Measurements from ENCODE around the gene ANO2. TPM values are rescaled to one million over a fixed set of nuclear protein-coding genes. Genes with fewer than 3 reads are reported as not detected.

The ANO2 gene
- total RNA-seq, 2 donors from 2014 or later = 14.3 to 28.5 TPM

DNA sequence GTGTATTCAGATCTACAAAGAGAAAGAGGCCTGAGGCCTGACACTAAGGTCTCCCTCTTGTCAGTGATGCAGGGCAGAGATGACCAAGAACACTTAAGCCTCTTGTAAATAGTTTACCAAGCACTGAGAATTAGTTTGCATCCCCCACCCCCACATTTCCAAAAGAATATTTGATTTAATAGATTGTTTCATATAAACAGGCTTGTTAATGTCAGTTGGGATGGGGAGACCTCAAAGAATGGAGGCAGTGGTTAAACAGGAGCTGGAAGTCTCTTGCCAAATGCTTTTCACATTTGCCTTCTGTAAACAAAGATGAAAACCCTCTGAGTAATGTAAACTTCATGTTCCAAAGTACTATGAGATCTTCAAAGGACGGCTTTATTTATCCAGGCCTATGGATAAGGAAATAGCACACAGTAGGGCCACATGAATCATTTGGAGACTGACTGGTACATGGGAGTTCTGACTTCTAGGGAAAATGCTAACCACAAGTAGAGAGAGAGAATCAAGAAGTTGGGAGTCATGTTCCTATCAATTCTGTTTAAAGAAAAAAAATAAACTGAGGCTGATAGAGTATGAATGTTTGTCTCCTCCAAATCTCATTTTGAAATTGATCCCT lies 234.7 kb downstream of the ANO2 start:
- Mint-ChIP-seq H3K36me3 (ENCODE audit: low read depth) (peaks cover 5% of the 10 kb centered on the region), H3K27me3 (ENCODE audit: insufficient read depth) (peaks cover 27% of the 10 kb centered on the region), H3K9me3 (no peaks in the 10 kb centered on the region), H3K27ac (no peak overlapping the region), H3K4me1 (peaks cover 8% of the 10 kb centered on the region), H3K4me3 (no peak overlapping the region)
- H3K4me1 ChIP-seq (ENCODE audit: control insufficient read depth, insufficient read depth, low read length) = no peaks in the 10 kb centered on the region
- TF ChIP-seq, protein P1, sequence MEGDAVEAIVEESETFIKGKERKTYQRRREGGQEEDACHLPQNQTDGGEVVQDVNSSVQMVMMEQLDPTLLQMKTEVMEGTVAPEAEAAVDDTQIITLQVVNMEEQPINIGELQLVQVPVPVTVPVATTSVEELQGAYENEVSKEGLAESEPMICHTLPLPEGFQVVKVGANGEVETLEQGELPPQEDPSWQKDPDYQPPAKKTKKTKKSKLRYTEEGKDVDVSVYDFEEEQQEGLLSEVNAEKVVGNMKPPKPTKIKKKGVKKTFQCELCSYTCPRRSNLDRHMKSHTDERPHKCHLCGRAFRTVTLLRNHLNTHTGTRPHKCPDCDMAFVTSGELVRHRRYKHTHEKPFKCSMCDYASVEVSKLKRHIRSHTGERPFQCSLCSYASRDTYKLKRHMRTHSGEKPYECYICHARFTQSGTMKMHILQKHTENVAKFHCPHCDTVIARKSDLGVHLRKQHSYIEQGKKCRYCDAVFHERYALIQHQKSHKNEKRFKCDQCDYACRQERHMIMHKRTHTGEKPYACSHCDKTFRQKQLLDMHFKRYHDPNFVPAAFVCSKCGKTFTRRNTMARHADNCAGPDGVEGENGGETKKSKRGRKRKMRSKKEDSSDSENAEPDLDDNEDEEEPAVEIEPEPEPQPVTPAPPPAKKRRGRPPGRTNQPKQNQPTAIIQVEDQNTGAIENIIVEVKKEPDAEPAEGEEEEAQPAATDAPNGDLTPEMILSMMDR (conservative IDR thresholded peaks at IDR 0.05) = no peak
- H3K4me3 ChIP-seq (ENCODE audit: low read length) = no peak overlapping the region
- H3K9ac ChIP-seq (ENCODE audit: extremely low read depth, low read length, poor library complexity, severe bottlenecking) = no peak overlapping the region
- no peak for DNase-seq
- H3K27ac ChIP-seq (ENCODE audit: low read depth, low read length) = no peak overlapping the region
- H3K9me3 ChIP-seq (ENCODE audit: control insufficient read depth, low read length) = no peaks in the 10 kb centered on the region
- WGBS, 2 experiments (ENCODE audit: insufficient coverage in 1 of 2, insufficient read length in 1 of 2) = 86 to 100% methylated on average over 1 of the region's 1 CpG
- no peaks in the 10 kb centered on the region for H3K36me3 ChIP-seq (ENCODE audit: control insufficient read depth, insufficient read depth, low read length)
- peaks cover 10% of the 10 kb centered on the region for H3K27me3 ChIP-seq (ENCODE audit: control insufficient read depth, insufficient read depth, low read length, poor library complexity, severe bottlenecking)

DNA sequence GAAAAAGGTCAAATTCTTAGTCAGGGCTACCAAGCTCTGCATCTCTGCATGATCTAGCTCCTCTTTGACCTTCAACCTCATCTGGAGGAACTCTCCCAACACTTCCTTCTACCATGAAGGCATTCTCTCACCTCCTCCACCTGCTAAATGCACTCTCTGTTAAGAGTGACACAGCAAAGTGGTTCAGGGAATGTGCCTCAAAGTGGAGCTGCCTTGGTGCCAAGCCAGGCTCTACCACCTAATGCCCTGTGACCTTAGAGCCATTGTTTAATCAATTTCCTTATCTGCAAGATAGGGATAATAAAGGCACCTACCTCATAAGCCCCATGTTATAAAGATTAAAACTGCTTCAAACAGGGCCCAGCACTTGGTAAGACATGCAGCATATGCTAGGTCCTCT lies 236.7 kb downstream of the ANO2 start:
- no peak for DNase-seq
- no peak overlapping the region for H3K4me3 ChIP-seq (ENCODE audit: low read length)
- H3K4me3 Mint-ChIP-seq = no peak overlapping the region

DNA sequence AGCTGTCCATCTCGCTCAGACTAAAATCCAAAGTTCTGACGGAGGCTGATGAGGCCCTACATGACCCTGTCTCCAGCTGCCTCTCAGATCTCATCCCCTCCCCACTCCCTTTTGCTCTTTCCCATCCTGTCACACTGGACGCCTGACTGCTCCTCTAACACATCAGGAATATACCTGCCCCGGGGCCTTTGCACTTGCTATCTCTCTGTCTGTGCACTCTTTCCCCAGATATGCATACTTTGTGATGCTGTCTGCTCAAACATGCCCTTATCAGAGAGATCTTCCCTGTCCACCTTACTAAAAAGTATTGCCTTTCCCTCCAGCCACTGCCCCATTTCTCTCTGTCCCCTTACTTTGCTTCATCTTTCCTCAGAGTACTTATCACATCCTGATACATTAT lies 238.8 kb downstream of the ANO2 start:
- Mint-ChIP-seq H3K27me3 (ENCODE audit: insufficient read depth) (peaks cover 23% of the 10 kb centered on the region), H3K4me3 (no peak overlapping the region), H3K36me3 (ENCODE audit: low read depth) (peaks cover 4% of the 10 kb centered on the region), H3K27ac (no peak overlapping the region), H3K4me1 (peaks cover 8% of the 10 kb centered on the region), H3K9me3 (peaks cover 3% of the 10 kb centered on the region)
- no peak overlapping the region for H3K27ac ChIP-seq (ENCODE audit: low read depth, low read length)
- H3K4me1 ChIP-seq (ENCODE audit: control insufficient read depth, insufficient read depth, low read length) = no peaks in the 10 kb centered on the region
- H3K4me3 ChIP-seq (ENCODE audit: low read length) = no peak overlapping the region
- TF ChIP-seq, protein P1 (conservative IDR thresholded peaks at IDR 0.05) = no peak
- H3K36me3 ChIP-seq (ENCODE audit: control insufficient read depth, insufficient read depth, low read length) = no peaks in the 10 kb centered on the region
- peaks cover 10% of the 10 kb centered on the region for H3K27me3 ChIP-seq (ENCODE audit: control insufficient read depth, insufficient read depth, low read length, poor library complexity, severe bottlenecking)
- no peak for DNase-seq
- peaks cover 6% of the 10 kb centered on the region for H3K9me3 ChIP-seq (ENCODE audit: control insufficient read depth, low read length)
- no peak overlapping the region for H3K9ac ChIP-seq (ENCODE audit: extremely low read depth, low read length, poor library complexity, severe bottlenecking)
- 82 to 93% methylated on average over 4 of the region's 4 CpGs for WGBS, 2 experiments (ENCODE audit: insufficient coverage in 1 of 2, insufficient read length in 1 of 2)

More for the DNA sequence above, 236.7 kb downstream of the ANO2 start:
- H3K27ac ChIP-seq (ENCODE audit: low read depth, low read length) = no peak overlapping the region
- H3K9me3 ChIP-seq (ENCODE audit: control insufficient read depth, low read length) = no peaks in the 10 kb centered on the region
- H3K27ac Mint-ChIP-seq = no peak overlapping the region
- H3K36me3 Mint-ChIP-seq (ENCODE audit: low read depth) = peaks cover 5% of the 10 kb centered on the region
- H3K4me1 Mint-ChIP-seq = peaks cover 8% of the 10 kb centered on the region
- TF ChIP-seq, protein P1 (conservative IDR thresholded peaks at IDR 0.05) = no peak
- H3K9ac ChIP-seq (ENCODE audit: extremely low read depth, low read length, poor library complexity, severe bottlenecking) = no peak overlapping the region
- H3K36me3 ChIP-seq (ENCODE audit: control insufficient read depth, insufficient read depth, low read length) = no peaks in the 10 kb centered on the region
- H3K27me3 Mint-ChIP-seq (ENCODE audit: insufficient read depth) = peaks cover 27% of the 10 kb centered on the region
- H3K27me3 ChIP-seq (ENCODE audit: control insufficient read depth, insufficient read depth, low read length, poor library complexity, severe bottlenecking) = peaks cover 10% of the 10 kb centered on the region
- no peaks in the 10 kb centered on the region for H3K4me1 ChIP-seq (ENCODE audit: control insufficient read depth, insufficient read depth, low read length)
- H3K9me3 Mint-ChIP-seq = no peaks in the 10 kb centered on the region

All from endodermal cell (in vitro differentiated cells).